Astrocyte (in vitro differentiated cells and primary cell): Measurements from ENCODE around the gene C19orf25. TPM values are rescaled to one million over a fixed set of nuclear protein-coding genes. Genes with fewer than 3 reads are reported as not detected.

Experiments
- DNase-seq: peaks from one replicate; pipeline ENCODE4 v3.0.0-alpha.2; 2010; ENCODE audit warnings: low read depth
- FAIRE-seq: peaks from 2 replicates; lab custom pipeline; 2011; peaks lifted over from hg19 to GRCh38; lab: Jason Lieb, UNC
- H2AFZ ChIP-seq: 2 replicates; pipeline ENCODE4 v1.6.0; 2012; ENCODE audit warnings: low read depth, low read length, inconsistent platforms
- H3K27ac ChIP-seq: 2 replicates; pipeline ENCODE4 v1.5.1; 2011; ENCODE audit warnings: low read depth, low read length, inconsistent platforms
- H3K27me3 ChIP-seq: 2 replicates; pipeline ENCODE4 v1.6.0; 2011; ENCODE audit warnings: low read length, inconsistent platforms; ENCODE audit not compliant: insufficient read depth
- H3K36me3 ChIP-seq: 2 replicates; pipeline ENCODE4 v1.5.1; 2011; ENCODE audit warnings: low read length, inconsistent platforms; ENCODE audit not compliant: insufficient read depth
- H3K4me1 ChIP-seq: 2 replicates; pipeline ENCODE4 v1.5.1; 2011; ENCODE audit warnings: low read length, inconsistent platforms; ENCODE audit not compliant: insufficient read depth
- H3K4me2 ChIP-seq: 2 replicates; pipeline ENCODE4 v1.6.0; 2012; ENCODE audit warnings: low read length, inconsistent platforms
- H3K4me3 ChIP-seq: 2 replicates; pipeline ENCODE4 v1.5.1; 2011; ENCODE audit warnings: low read depth, mild to moderate bottlenecking, low read length, inconsistent platforms; ENCODE audit not compliant: insufficient read depth
- H3K79me2 ChIP-seq: 2 replicates; pipeline ENCODE4 v1.6.0; 2012; ENCODE audit warnings: mild to moderate bottlenecking, low read length, inconsistent platforms; ENCODE audit not compliant: insufficient read depth
- H3K9ac ChIP-seq: 2 replicates; pipeline ENCODE4 v1.6.0; 2012; ENCODE audit warnings: mild to moderate bottlenecking, low read length, inconsistent platforms
- H3K9me3 ChIP-seq: 2 replicates; pipeline ENCODE4 v1.5.1; 2012; ENCODE audit warnings: low read depth, mild to moderate bottlenecking, low read length, inconsistent platforms; ENCODE audit not compliant: insufficient read depth
- H4K20me1 ChIP-seq: 2 replicates; pipeline ENCODE4 v1.6.0; 2012; ENCODE audit warnings: low read length, inconsistent platforms; ENCODE audit not compliant: insufficient read depth
- H3K27ac Mint-ChIP-seq: one replicate; pipeline ENCODE4 v1.8.0; 2021; ENCODE audit warnings: mild to moderate bottlenecking, mixed read lengths; ENCODE audit not compliant: unreplicated experiment
- H3K27me3 Mint-ChIP-seq: one replicate; pipeline ENCODE4 v1.8.0; 2021; ENCODE audit warnings: low read depth, mixed read lengths; ENCODE audit not compliant: unreplicated experiment
- H3K36me3 Mint-ChIP-seq: one replicate; pipeline ENCODE4 v1.8.0; 2021; ENCODE audit warnings: low read depth, mixed read lengths; ENCODE audit not compliant: unreplicated experiment
- H3K4me1 Mint-ChIP-seq: one replicate; pipeline ENCODE4 v1.8.0; 2021; ENCODE audit warnings: low read depth, mixed read lengths; ENCODE audit not compliant: unreplicated experiment
- H3K4me3 Mint-ChIP-seq: one replicate; pipeline ENCODE4 v1.8.0; 2021; ENCODE audit warnings: mild to moderate bottlenecking, moderate library complexity, mixed read lengths; ENCODE audit not compliant: unreplicated experiment
- H3K9me3 Mint-ChIP-seq: one replicate; pipeline ENCODE4 v1.8.0; 2021; ENCODE audit warnings: mild to moderate bottlenecking, mixed read lengths; ENCODE audit not compliant: unreplicated experiment
- CTCF ChIP-seq: IDR thresholded peaks from 2 replicates; pipeline ENCODE4 v1.5.1; 2011; ENCODE audit warnings: low read depth, mild to moderate bottlenecking, inconsistent platforms, low read length, moderate library complexity; ENCODE audit not compliant: insufficient read depth
- EZH2 ChIP-seq: IDR thresholded peaks from 2 replicates; pipeline ENCODE4 v1.6.1; 2012; ENCODE audit warnings: mild to moderate bottlenecking, low read length, inconsistent platforms; ENCODE audit not compliant: insufficient read depth
- total RNA-seq: library from RNA; stranded (reverse); gene quantifications from 2 replicates; pipeline ENCODE4 v1.2.1, GENCODE V29; 2021

C19orf25 gene
- total RNA-seq, 1 donor from 2014 or later, result 32.4 TPM

- Mint-ChIP-seq H3K36me3 (peaks cover 11% of the 10 kb centered on the region), H3K27me3 (no peaks in the 10 kb centered on the region), H3K9me3 (no peaks in the 10 kb centered on the region), H3K27ac (peak overlapping the region; percentile 96), H3K4me3 (peak overlapping the region; percentile 95), H3K4me1 (peaks cover 10% of the 10 kb centered on the region)
- Histone ChIP-seq H3K27ac (no peak overlapping the region), H4K20me1 (peaks cover 68% of the 10 kb centered on the region), H2AFZ (no peak overlapping the region), H3K4me2 (peak overlapping the region; percentile 37), H3K4me1 (peaks cover 14% of the 10 kb centered on the region), H3K9ac (peak overlapping the region; percentile 32), H3K27me3 (no peaks in the 10 kb centered on the region), H3K9me3 (no peaks in the 10 kb centered on the region), H3K79me2 (peaks cover 46% of the 10 kb centered on the region), H3K36me3 (peaks cover 22% of the 10 kb centered on the region), H3K4me3 (no peak overlapping the region)
- no peak for DNase-seq
- TF ChIP-seq CTCF, result no peak
- TF ChIP-seq EZH2, result no peak
- FAIRE-seq, result no peak
Measured at GRCh38 chr19:1437609-1438008, 41.4 kb downstream of the C19orf25 start.

- Mint-ChIP-seq H3K36me3 (peaks cover 9% of the 10 kb centered on the region), H3K9me3 (no peaks in the 10 kb centered on the region), H3K27ac (peak overlapping the region; percentile 26), H3K27me3 (no peaks in the 10 kb centered on the region), H3K4me3 (no peak overlapping the region), H3K4me1 (peaks cover 2% of the 10 kb centered on the region)
- H3K27ac ChIP-seq, result no peak overlapping the region
- H3K4me2 ChIP-seq, result no peak overlapping the region
- H3K9me3 ChIP-seq, result no peaks in the 10 kb centered on the region
- peaks cover 36% of the 10 kb centered on the region for H3K79me2 ChIP-seq
- H3K36me3 ChIP-seq, result peaks cover 7% of the 10 kb centered on the region
- H3K4me3 ChIP-seq, result no peak overlapping the region
- no peak overlapping the region for H2AFZ ChIP-seq
- H4K20me1 ChIP-seq, result peaks cover 55% of the 10 kb centered on the region
- no peak for DNase-seq
- no peak for FAIRE-seq
- H3K9ac ChIP-seq, result no peak overlapping the region
- no peaks in the 10 kb centered on the region for H3K27me3 ChIP-seq
- no peak for TF ChIP-seq EZH2
- TF ChIP-seq CTCF, result no peak
- peaks cover 14% of the 10 kb centered on the region for H3K4me1 ChIP-seq
Measured at GRCh38 chr19:1435378-1435989, 43.5 kb downstream of the C19orf25 start.

- FAIRE-seq (no peak), DNase-seq (no peak)
- peaks cover 34% of the 10 kb centered on the region for H3K79me2 ChIP-seq
- Mint-ChIP-seq H3K36me3 (peaks cover 5% of the 10 kb centered on the region), H3K27me3 (no peaks in the 10 kb centered on the region), H3K9me3 (no peaks in the 10 kb centered on the region), H3K27ac (no peak overlapping the region), H3K4me3 (no peak overlapping the region), H3K4me1 (no peaks in the 10 kb centered on the region)
- no peaks in the 10 kb centered on the region for H3K9me3 ChIP-seq
- H3K4me2 ChIP-seq, result no peak overlapping the region
- H3K27ac ChIP-seq, result no peak overlapping the region
- H3K27me3 ChIP-seq, result no peaks in the 10 kb centered on the region
- H3K36me3 ChIP-seq, result peaks cover 5% of the 10 kb centered on the region
- H2AFZ ChIP-seq, result no peak overlapping the region
- peaks cover 5% of the 10 kb centered on the region for H3K4me1 ChIP-seq
- H3K9ac ChIP-seq, result no peak overlapping the region
- H4K20me1 ChIP-seq, result peaks cover 46% of the 10 kb centered on the region
- TF ChIP-seq CTCF (no peak), EZH2 (no peak)
- H3K4me3 ChIP-seq, result no peak overlapping the region
Measured at GRCh38 chr19:1434577-1435060, 44.4 kb downstream of the C19orf25 start.
